Parathyroid adenoma (tissue), 2 donors: ENCODE data around the gene ZNF595.
A peak's percentile ranks its signal among the peaks of the same experiment; 100 is the strongest.
"Not testable (repeated sequence)": the region's sequence is repeated elsewhere in the genome, so short reads cannot be mapped to it uniquely, and the experiment has no call there.

Experiments
- H2AFZ ChIP-seq: fragments of 300-600 bp; sonication (generic); one replicate; pipeline ENCODE4 v1.7.0; 2017; ENCODE audit warnings: antibody characterized with exemption, mild to moderate bottlenecking
- H3K27ac ChIP-seq: fragments of 300-600 bp; sonication (generic); one replicate; pipeline ENCODE4 v1.7.0; 2017
- H3K27me3 ChIP-seq: fragments of 300-600 bp; sonication (generic); one replicate; pipeline ENCODE4 v1.7.0; 2017; ENCODE audit warnings: low read length; ENCODE audit not compliant: control insufficient read depth, insufficient read depth
- H3K36me3 ChIP-seq: fragments of 300-600 bp; sonication (generic); one replicate; pipeline ENCODE4 v1.7.0; 2017; ENCODE audit warnings: low read length; ENCODE audit not compliant: control insufficient read depth, insufficient read depth
- H3K4me1 ChIP-seq: fragments of 300-600 bp; sonication (generic); one replicate; pipeline ENCODE4 v1.7.0; 2017; ENCODE audit warnings: control low read depth
- H3K4me2 ChIP-seq: fragments of 300-600 bp; sonication (generic); one replicate; pipeline ENCODE4 v1.7.0; 2017; ENCODE audit warnings: low read length
- H3K4me3 ChIP-seq: fragments of 300-600 bp; sonication (generic); one replicate; pipeline ENCODE4 v1.7.0; 2017; ENCODE audit warnings: low read depth, low read length
- H3K79me2 ChIP-seq: fragments of 300-600 bp; sonication (generic); one replicate; pipeline ENCODE4 v1.7.0; 2017; ENCODE audit warnings: control low read depth
- H3K9ac ChIP-seq: fragments of 300-600 bp; sonication (generic); one replicate; pipeline ENCODE4 v1.7.0; 2017; ENCODE audit warnings: mild to moderate bottlenecking
- H3K9me3 ChIP-seq: fragments of 300-600 bp; sonication (generic); one replicate; pipeline ENCODE4 v1.7.0; 2017; ENCODE audit warnings: low read length; ENCODE audit not compliant: control insufficient read depth
- CTCF ChIP-seq: fragments of 300-600 bp; sonication (generic); IDR thresholded peaks from one replicate; pipeline ENCODE4 v1.7.0; 2017; ENCODE audit warnings: antibody characterized with exemption, mild to moderate bottlenecking
- donor health status: primary hyperparathyroidism.

Gene ZNF595

GRCh38 chr4:52804-53479, at the start of gene ZNF595:
Gene ZNF595 (plus strand): TSS chr4:53321. CDS start chr4:53489, 168 bp downstream.
- H3K4me3 ChIP-seq: peak within 1 kb of the TSS; percentile 42
- not testable (repeated sequence) for H3K79me2 ChIP-seq, H3K4me1 ChIP-seq, H3K36me3 ChIP-seq, H3K27me3 ChIP-seq, H3K9ac ChIP-seq, H3K4me2 ChIP-seq, H3K9me3 ChIP-seq, H2AFZ ChIP-seq
- peak within 1 kb of the TSS; percentile 29 for H3K27ac ChIP-seq

GRCh38 chr4:9937-10870, 42.9 kb upstream of the ZNF595 start:
- H3K79me2 ChIP-seq, H3K36me3 ChIP-seq, H3K27ac ChIP-seq, H3K4me2 ChIP-seq, H3K4me3 ChIP-seq, H3K9me3 ChIP-seq, H2AFZ ChIP-seq, H3K27me3 ChIP-seq, H3K4me1 ChIP-seq, H3K9ac ChIP-seq: not testable (repeated sequence)

- H3K9me3 ChIP-seq, H3K4me1 ChIP-seq, H3K4me3 ChIP-seq, H3K27ac ChIP-seq, H3K79me2 ChIP-seq, H3K4me2 ChIP-seq, H2AFZ ChIP-seq, H3K36me3 ChIP-seq, H3K9ac ChIP-seq, H3K27me3 ChIP-seq: not testable (repeated sequence)
These were observed 41.9 kb upstream of the ZNF595 start for GRCh38 chr4:11095-11815.

- not testable (repeated sequence) for H3K79me2 ChIP-seq, H3K4me1 ChIP-seq
- peak; percentile 6 for TF ChIP-seq CTCF
These were observed 41.2 kb upstream of the ZNF595 start for GRCh38 chr4:11816-12417.

GRCh38 chr4:18128-18527, 35.0 kb upstream of the ZNF595 start:
- H3K27ac ChIP-seq, H3K36me3 ChIP-seq, H3K27me3 ChIP-seq, H3K4me2 ChIP-seq, H3K4me3 ChIP-seq, H3K9ac ChIP-seq, H3K79me2 ChIP-seq, H3K4me1 ChIP-seq, H2AFZ ChIP-seq, H3K9me3 ChIP-seq: not testable (repeated sequence)

More at GRCh38 chr4:11816-12417, 41.2 kb upstream of the ZNF595 start:
- H3K4me3 ChIP-seq, H3K9ac ChIP-seq, H3K9me3 ChIP-seq, H3K27me3 ChIP-seq, H3K36me3 ChIP-seq, H2AFZ ChIP-seq, H3K27ac ChIP-seq, H3K4me2 ChIP-seq: not testable (repeated sequence)

- H3K9me3 ChIP-seq, H3K79me2 ChIP-seq, H3K4me3 ChIP-seq: not testable (repeated sequence)
These were observed 34.5 kb upstream of the ZNF595 start for GRCh38 chr4:18589-18988.

GRCh38 chr4:22882-23281, 30.2 kb upstream of the ZNF595 start:
- H3K4me3 ChIP-seq, H3K79me2 ChIP-seq, H3K9ac ChIP-seq, H3K36me3 ChIP-seq, H3K9me3 ChIP-seq, H2AFZ ChIP-seq, H3K4me2 ChIP-seq, H3K27me3 ChIP-seq, H3K4me1 ChIP-seq, H3K27ac ChIP-seq: not testable (repeated sequence)

More at GRCh38 chr4:18589-18988, 34.5 kb upstream of the ZNF595 start:
- not testable (repeated sequence) for H3K27me3 ChIP-seq, H2AFZ ChIP-seq, H3K9ac ChIP-seq, H3K36me3 ChIP-seq, H3K4me2 ChIP-seq, H3K27ac ChIP-seq, H3K4me1 ChIP-seq

- not testable (repeated sequence) for H3K27me3 ChIP-seq, H3K79me2 ChIP-seq, H3K27ac ChIP-seq, H3K9me3 ChIP-seq, H3K4me3 ChIP-seq, H2AFZ ChIP-seq, H3K9ac ChIP-seq, H3K4me1 ChIP-seq, H3K36me3 ChIP-seq, H3K4me2 ChIP-seq
These were observed 28.8 kb upstream of the ZNF595 start for GRCh38 chr4:24359-24758.

- not testable (repeated sequence) for H3K4me2 ChIP-seq, H3K4me1 ChIP-seq, H3K79me2 ChIP-seq, H3K9me3 ChIP-seq, H3K27ac ChIP-seq, H3K4me3 ChIP-seq, H2AFZ ChIP-seq, H3K36me3 ChIP-seq, H3K9ac ChIP-seq, H3K27me3 ChIP-seq
These were observed 25.6 kb upstream of the ZNF595 start for GRCh38 chr4:27501-27900.
